ENCODE measurements around the gene HBZ. TPM values are rescaled to one million over a fixed set of nuclear protein-coding genes. Genes with fewer than 3 reads are reported as not detected.

Gene HBZ
- total and polyA plus RNA-seq, 7 experiments from 2014 or later = not detected

DNA sequence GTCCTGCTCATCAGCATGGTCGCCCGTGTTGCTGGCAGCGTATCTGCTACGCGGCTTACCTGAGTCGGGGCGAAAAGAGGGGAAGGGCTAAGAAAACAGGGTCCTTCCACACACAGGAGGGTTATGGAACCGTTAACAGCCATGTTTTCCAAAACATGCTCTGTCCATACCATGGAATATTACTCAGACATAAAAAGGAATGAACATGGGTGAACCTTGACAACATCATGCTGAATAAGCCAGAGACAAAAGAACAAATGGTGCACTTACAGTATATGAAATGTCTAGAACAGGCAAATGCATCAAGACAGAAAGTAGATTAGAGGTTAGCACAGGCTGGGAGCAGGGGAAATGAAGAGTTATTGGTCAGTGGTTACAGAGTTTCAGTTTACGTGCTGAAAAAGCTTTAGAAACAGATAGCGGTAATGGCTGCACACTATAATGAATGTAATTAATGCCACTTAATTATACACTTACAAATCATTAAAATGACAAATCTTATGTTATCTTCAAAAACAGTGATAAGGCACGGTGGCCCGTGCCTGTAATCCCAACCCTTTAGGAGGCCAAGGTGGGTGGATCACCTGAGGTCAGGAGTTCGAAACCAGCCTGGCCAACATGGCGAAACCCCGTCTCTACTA lies 21.8 kb upstream of the HBZ start:
- Mint-ChIP-seq H3K4me3 (no peak overlapping the region), H3K4me1 (peaks cover 11 to 55% (median 45%) of the 10 kb centered on the region in 7 donors), H3K36me3 (peaks cover 0 to 4% (median 0%) of the 10 kb centered on the region in 5 donors), H3K27me3 (no peaks in the 10 kb centered on the region), H3K9me3 (no peaks in the 10 kb centered on the region), H3K27ac (no peak overlapping the region)
- Histone ChIP-seq H3K4me1 (ENCODE audit: control insufficient read depth in 2 of 2, insufficient read depth in 2 of 2, low read length in 2 of 2) (no peaks in the 10 kb centered on the region), H3K27ac (ENCODE audit: low read depth, low read length) (no peak overlapping the region), H3K36me3 (ENCODE audit: control insufficient read depth in 2 of 3, insufficient read depth in 3 of 3, low read length in 3 of 3) (peaks cover 0 to under 1% (median 0%) of the 10 kb centered on the region in 3 experiments), H3K27me3 (ENCODE audit: control insufficient read depth in 2 of 2, insufficient read depth in 2 of 2, low read length in 2 of 2) (no peaks in the 10 kb centered on the region), H3K9me3 (ENCODE audit: control insufficient read depth in 2 of 3, low read length in 3 of 3) (no peaks in the 10 kb centered on the region), H3K4me3 (ENCODE audit: low read length) (no peak overlapping the region)
- POLR2A ChIA-PET = no interaction called here
- DNase-seq (no peak), ATAC-seq (no peak)
- CTCF ChIA-PET = no interaction called here
- intact Hi-C loops (cut with micrococcal nuclease) = no loop called here

DNA sequence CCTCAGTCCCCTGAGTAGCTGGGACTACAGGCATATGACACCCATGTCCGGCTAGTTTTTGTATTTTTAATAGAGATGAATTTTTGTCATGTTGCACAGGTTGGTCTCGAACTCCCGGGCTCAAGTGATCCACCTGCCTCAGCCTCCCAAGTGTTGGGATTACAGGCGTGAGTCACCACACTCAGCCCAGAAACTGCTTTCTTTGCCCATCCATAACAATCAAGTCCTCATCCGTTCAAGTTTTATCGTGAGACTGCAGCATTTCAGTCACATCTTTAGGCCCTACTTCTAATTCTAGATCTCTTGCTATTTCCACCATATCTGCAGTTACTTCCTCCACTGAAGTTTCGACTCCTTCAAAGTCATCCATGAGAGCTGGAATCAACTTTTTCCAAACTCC lies 20.3 kb upstream of the HBZ start:
- ATAC-seq = no peak
- Mint-ChIP-seq H3K9me3 (no peaks in the 10 kb centered on the region), H3K27me3 (no peaks in the 10 kb centered on the region), H3K36me3 (peaks cover 0 to 9% (median 3%) of the 10 kb centered on the region in 5 donors), H3K27ac (no peak overlapping the region), H3K4me3 (no peak overlapping the region), H3K4me1 (peaks cover 15 to 61% (median 52%) of the 10 kb centered on the region in 7 donors)
- POLR2A ChIA-PET = no interaction called here
- H3K27ac ChIP-seq (ENCODE audit: low read depth, low read length) = no peak overlapping the region
- no peaks in the 10 kb centered on the region for H3K36me3 ChIP-seq (ENCODE audit: control insufficient read depth in 2 of 3, insufficient read depth in 3 of 3, low read length in 3 of 3)
- intact Hi-C loops (cut with micrococcal nuclease) = no loop called here
- H3K4me3 ChIP-seq (ENCODE audit: low read length) = no peak overlapping the region
- no peaks in the 10 kb centered on the region for H3K27me3 ChIP-seq (ENCODE audit: control insufficient read depth in 2 of 2, insufficient read depth in 2 of 2, low read length in 2 of 2)
- H3K9me3 ChIP-seq (ENCODE audit: control insufficient read depth in 2 of 3, low read length in 3 of 3) = no peaks in the 10 kb centered on the region
- no peaks in the 10 kb centered on the region for H3K4me1 ChIP-seq (ENCODE audit: control insufficient read depth in 2 of 2, insufficient read depth in 2 of 2, low read length in 2 of 2)
- DNase-seq = no peak
- CTCF ChIA-PET = interaction anchor here (0.7 to 1.6 kb wide), 2 partner anchors 25 to 1885 kb away, joined by 3 to 4 read pairs; no protein-coding TSS in a partner anchor

- H3K27me3 Mint-ChIP-seq = peaks cover 0 to 3% (median 0%) of the 10 kb centered on the region in 5 donors
- Histone ChIP-seq H3K36me3 (ENCODE audit: control insufficient read depth in 2 of 3, insufficient read depth in 3 of 3, low read length in 3 of 3) (no peaks in the 10 kb centered on the region), H3K4me1 (ENCODE audit: control insufficient read depth in 2 of 2, insufficient read depth in 2 of 2, low read length in 2 of 2) (peaks cover 6% of the 10 kb centered on the region in 2 donors), H3K4me3 (ENCODE audit: low read length) (no peak overlapping the region), H3K9me3 (ENCODE audit: control insufficient read depth in 2 of 3, low read length in 3 of 3) (no peaks in the 10 kb centered on the region), H3K27ac (ENCODE audit: low read depth, low read length) (no peak overlapping the region), H3K27me3 (ENCODE audit: control insufficient read depth in 2 of 2, insufficient read depth in 2 of 2, low read length in 2 of 2) (no peaks in the 10 kb centered on the region)
- intact Hi-C loops (cut with micrococcal nuclease) = no loop called here
- DNase-seq (no peak), ATAC-seq (no peak)
- ChIA-PET CTCF (interaction anchor here (1.6 kb wide), 1 partner anchor 27 kb away, joined by 4 read pairs; no protein-coding TSS in a partner anchor), POLR2A (no interaction called here)
- peaks cover 17 to 74% (median 55%) of the 10 kb centered on the region in 7 donors for H3K4me1 Mint-ChIP-seq
- peaks cover 0 to 9% (median 3%) of the 10 kb centered on the region in 5 donors for H3K36me3 Mint-ChIP-seq
- H3K9me3 Mint-ChIP-seq = no peaks in the 10 kb centered on the region
- peak overlapping the region in 2 of 10 donors; percentile 16 to 27 for H3K4me3 Mint-ChIP-seq
- H3K27ac Mint-ChIP-seq = no peak overlapping the region
These were observed 18.7 kb upstream of the HBZ start for GRCh38 chr16:133716-134115.

DNA sequence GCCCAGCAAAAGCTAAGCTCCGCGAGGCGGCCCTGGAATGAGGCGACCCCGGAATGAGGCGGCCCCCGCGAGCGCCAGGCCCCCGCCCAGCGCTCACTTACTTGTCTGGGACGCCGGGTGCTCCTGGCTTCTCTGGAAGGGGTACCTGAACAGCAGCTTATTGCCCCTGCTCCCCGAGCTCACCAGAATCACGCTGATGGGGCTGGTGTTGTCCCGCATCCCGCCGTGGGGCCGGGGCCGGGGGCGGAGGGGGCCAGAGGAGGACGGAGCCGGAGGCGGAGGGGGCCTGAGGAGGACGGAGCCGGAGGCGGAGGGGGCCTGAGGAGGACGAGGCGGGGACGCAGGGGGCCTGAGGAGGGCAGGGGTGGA lies 14.4 kb upstream of the HBZ start:
- H3K27ac Mint-ChIP-seq = peak overlapping the region in 7 of 9 donors; percentile 11 to 94 (median 75)

DNA sequence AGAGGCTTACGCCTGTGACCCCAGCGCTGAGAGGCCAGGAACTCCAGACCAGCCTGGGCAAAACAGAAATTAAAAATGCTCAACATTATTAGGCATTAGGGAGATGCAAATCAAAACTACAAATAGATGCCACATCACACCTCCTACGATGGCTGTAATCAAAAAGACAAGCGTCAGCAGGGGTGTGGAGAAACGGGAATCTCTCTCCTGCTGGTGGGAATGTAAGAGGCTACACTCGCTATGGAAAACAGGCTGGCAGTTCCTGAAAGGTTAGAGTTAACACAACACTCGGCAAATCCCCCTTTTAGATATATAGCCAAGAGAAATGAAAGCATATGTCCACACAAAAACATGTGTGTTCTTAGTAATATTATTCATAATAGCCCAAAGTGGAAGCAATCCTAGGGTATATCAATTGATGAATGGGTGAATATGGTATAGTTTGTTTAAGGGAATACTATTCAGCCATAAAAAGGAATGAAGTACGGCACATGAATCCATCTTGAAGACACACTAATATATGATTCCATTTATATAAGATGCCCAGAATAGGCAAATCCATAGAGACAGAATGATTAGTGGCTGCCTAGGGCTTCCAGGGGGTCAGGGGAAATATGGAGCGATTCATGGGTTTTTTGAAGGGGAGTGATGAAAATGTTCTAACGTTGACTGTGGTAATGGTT lies 12.1 kb upstream of the HBZ start:
- peak overlapping the region in 8 of 10 donors; percentile 23 to 82 (median 42) for H3K4me3 Mint-ChIP-seq
- intact Hi-C loops (cut with micrococcal nuclease) = no loop called here
- DNase-seq (no peak), ATAC-seq (no peak)
- H3K4me1 Mint-ChIP-seq = peaks cover 0 to 29% (median 12%) of the 10 kb centered on the region in 7 donors
- Histone ChIP-seq H3K9me3 (ENCODE audit: control insufficient read depth in 2 of 3, low read length in 3 of 3) (no peaks in the 10 kb centered on the region), H3K27ac (ENCODE audit: low read depth, low read length) (no peak overlapping the region), H3K27me3 (ENCODE audit: control insufficient read depth in 2 of 2, insufficient read depth in 2 of 2, low read length in 2 of 2) (no peaks in the 10 kb centered on the region), H3K4me1 (ENCODE audit: control insufficient read depth in 2 of 2, insufficient read depth in 2 of 2, low read length in 2 of 2) (peaks cover 6% of the 10 kb centered on the region in 2 donors), H3K4me3 (ENCODE audit: low read length) (no peak overlapping the region), H3K36me3 (ENCODE audit: control insufficient read depth in 2 of 3, insufficient read depth in 3 of 3, low read length in 3 of 3) (no peaks in the 10 kb centered on the region)
- no peaks in the 10 kb centered on the region for H3K9me3 Mint-ChIP-seq
- ChIA-PET CTCF (no interaction called here), POLR2A (no interaction called here)
- peak overlapping the region in 2 of 9 donors; percentile 39 to 73 for H3K27ac Mint-ChIP-seq
- H3K27me3 Mint-ChIP-seq = peaks cover 5 to 12% (median 9%) of the 10 kb centered on the region in 5 donors
- H3K36me3 Mint-ChIP-seq = peaks cover 0 to 5% (median 3%) of the 10 kb centered on the region in 5 donors

More for the DNA sequence above, 14.4 kb upstream of the HBZ start:
- no peaks in the 10 kb centered on the region for H3K27me3 ChIP-seq (ENCODE audit: control insufficient read depth in 2 of 2, insufficient read depth in 2 of 2, low read length in 2 of 2)
- Mint-ChIP-seq H3K4me3 (peak overlapping the region; percentile 74 to 90 (median 84)), H3K27me3 (peaks cover 0 to 6% (median 0%) of the 10 kb centered on the region in 5 donors), H3K9me3 (no peaks in the 10 kb centered on the region), H3K36me3 (peaks cover 0 to 5% (median 3%) of the 10 kb centered on the region in 5 donors), H3K4me1 (peaks cover 9 to 47% (median 26%) of the 10 kb centered on the region in 7 donors)
- DNase-seq (peak in 7 of 9 donors; percentile 10 to 55 (median 23)), ATAC-seq (peak; percentile 24)
- H3K4me3 ChIP-seq (ENCODE audit: low read length) = peak overlapping the region; percentile 58
- H3K9me3 ChIP-seq (ENCODE audit: control insufficient read depth in 2 of 3, low read length in 3 of 3) = no peaks in the 10 kb centered on the region
- intact Hi-C loops (cut with micrococcal nuclease) = loop anchor here (1.0 to 5.0 kb wide), 8 partner anchors 43 to 589 kb away; partner anchors contain the start of genes AXIN1 (in 1 of the 2), CCDC78 (in 1 of the 2), FAM234A (in 1 of the 2) and HAGHL (in 1 of the 2)
- H3K27ac ChIP-seq (ENCODE audit: low read depth, low read length) = peak overlapping the region; percentile 68
- POLR2A ChIA-PET = interaction anchor here (0.7 to 0.8 kb wide), 2 partner anchors 44 to 536 kb away, joined by 3 read pairs; no protein-coding TSS in a partner anchor
- H3K36me3 ChIP-seq (ENCODE audit: control insufficient read depth in 2 of 3, insufficient read depth in 3 of 3, low read length in 3 of 3) = no peaks in the 10 kb centered on the region
- CTCF ChIA-PET = no interaction called here
- H3K4me1 ChIP-seq (ENCODE audit: control insufficient read depth in 2 of 2, insufficient read depth in 2 of 2, low read length in 2 of 2) = peaks cover 6% of the 10 kb centered on the region in 2 donors

DNA sequence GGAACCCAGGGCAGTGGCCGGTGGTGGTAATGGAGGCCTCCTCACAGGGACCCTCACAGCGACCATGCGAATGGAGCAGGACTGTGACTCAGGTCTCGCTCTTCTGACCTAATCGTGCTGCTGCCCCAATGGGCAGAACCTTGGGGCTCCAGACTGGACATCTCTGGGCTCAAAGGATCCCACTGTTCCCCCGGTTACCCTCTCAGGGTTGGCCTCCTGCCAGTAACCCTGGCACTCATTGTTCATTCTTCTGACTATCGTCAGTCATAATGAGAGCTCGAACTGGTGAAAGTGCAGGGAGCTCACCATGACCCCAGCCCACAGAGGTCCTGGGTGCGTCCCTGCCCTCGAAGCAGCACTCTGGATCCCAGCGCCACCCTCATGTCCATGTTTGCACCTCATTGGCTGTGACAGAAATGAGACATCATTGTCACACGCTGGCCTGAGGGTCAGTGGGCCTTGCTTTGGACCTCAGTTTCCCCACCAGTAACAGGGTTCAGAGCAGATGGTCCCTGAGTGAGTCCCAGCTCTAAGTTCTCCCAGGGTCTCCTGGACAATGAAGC lies 10.0 kb upstream of the HBZ start:
- H3K4me3 ChIP-seq (ENCODE audit: low read length) = no peak overlapping the region
- H3K9me3 ChIP-seq (ENCODE audit: control insufficient read depth in 2 of 3, low read length in 3 of 3) = no peaks in the 10 kb centered on the region
- Mint-ChIP-seq H3K27ac (no peak overlapping the region), H3K36me3 (no peaks in the 10 kb centered on the region), H3K4me3 (no peak overlapping the region), H3K27me3 (peaks cover 5 to 15% (median 12%) of the 10 kb centered on the region in 5 donors), H3K4me1 (peaks cover 0 to 11% (median 4%) of the 10 kb centered on the region in 7 donors), H3K9me3 (no peaks in the 10 kb centered on the region)
- ChIA-PET CTCF (no interaction called here), POLR2A (no interaction called here)
- peaks cover 3% of the 10 kb centered on the region in 2 donors for H3K4me1 ChIP-seq (ENCODE audit: control insufficient read depth in 2 of 2, insufficient read depth in 2 of 2, low read length in 2 of 2)
- no peaks in the 10 kb centered on the region for H3K27me3 ChIP-seq (ENCODE audit: control insufficient read depth in 2 of 2, insufficient read depth in 2 of 2, low read length in 2 of 2)
- DNase-seq (no peak), ATAC-seq (no peak)
- H3K27ac ChIP-seq (ENCODE audit: low read depth, low read length) = no peak overlapping the region
- no peaks in the 10 kb centered on the region for H3K36me3 ChIP-seq (ENCODE audit: control insufficient read depth in 2 of 3, insufficient read depth in 3 of 3, low read length in 3 of 3)
- intact Hi-C loops (cut with micrococcal nuclease) = no loop called here
